GM21360 (cell line): ENCODE data around the gene FGF7.
"Not testable (repeated sequence)": the region's sequence is repeated elsewhere in the genome, so short reads cannot be mapped to it uniquely, and the experiment has no call there.

Source experiments
- ATAC-seq: cut with Tn5 transposase; IDR thresholded peaks from one replicate; pipeline ENCODE4 v1.9.1; 2021; ENCODE audit warnings: mild to moderate bottlenecking, moderate library complexity; ENCODE audit not compliant: unreplicated experiment

The FGF7 gene

DNA sequence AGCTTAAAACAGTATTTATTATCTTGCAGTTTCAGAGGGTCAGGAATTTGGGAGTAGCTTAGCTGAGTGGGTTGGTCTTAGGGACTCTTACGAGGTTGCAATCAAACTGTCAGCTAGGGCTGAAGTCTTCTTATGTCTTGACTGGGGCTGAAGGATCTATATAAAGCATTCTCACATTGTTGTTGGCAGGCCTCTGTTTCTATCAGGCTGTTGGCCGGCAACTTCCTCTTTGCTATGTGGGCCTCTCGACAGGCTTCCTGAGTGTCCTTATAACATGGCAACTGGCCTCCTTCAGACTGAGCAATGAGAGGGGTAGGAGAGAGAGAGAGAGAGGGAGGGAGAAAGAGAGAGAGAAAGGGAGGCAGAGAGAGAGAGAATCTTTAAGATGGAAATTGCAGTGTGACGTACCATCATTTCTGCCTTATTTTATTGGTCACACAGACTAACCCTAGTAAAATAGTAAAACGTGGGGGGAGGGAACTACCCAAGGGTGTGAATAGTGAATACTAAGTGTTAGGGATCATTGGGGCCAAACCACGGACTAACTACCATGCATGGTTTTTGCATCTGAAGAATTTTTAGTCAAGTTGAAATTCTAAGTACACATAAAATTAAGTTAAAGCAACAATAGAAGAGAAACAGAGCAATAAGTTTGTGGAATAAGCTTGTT lies 16.1 kb downstream of the FGF7 start:
- peak; percentile 87 for ATAC-seq

DNA sequence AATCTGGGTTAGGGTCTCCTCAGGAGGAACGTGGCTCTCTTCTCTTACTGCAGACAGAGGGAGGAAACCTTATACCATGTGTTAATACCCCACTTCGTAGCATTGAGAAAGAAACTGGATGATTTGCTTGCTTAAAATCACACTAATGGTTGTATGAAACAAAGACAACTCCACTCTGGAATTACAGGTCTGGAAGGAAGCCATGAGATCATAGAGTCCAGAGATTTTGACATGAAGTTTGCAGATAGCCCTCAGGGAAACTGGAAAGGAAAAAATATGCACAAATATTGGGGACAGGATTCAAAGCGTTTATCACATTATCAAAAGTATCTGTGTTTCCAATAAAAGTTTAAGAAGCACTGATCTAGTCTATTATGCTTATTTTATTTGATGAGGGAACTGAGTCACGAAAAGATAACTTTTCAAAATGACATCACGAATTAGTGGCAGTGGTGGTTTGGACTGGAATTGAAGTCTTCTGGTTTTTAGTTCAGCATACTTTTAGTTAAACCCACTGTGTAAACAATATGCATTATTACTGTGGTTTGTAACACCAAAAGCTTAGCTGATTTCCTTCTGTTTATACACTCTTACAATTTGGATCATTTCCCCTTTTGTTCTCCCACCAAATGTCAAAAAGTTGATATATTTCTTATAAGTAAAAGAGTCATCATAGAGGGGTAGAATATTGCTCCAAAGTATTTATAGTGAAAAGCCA lies 16.8 kb downstream of the FGF7 start:
- no peak for ATAC-seq

DNA sequence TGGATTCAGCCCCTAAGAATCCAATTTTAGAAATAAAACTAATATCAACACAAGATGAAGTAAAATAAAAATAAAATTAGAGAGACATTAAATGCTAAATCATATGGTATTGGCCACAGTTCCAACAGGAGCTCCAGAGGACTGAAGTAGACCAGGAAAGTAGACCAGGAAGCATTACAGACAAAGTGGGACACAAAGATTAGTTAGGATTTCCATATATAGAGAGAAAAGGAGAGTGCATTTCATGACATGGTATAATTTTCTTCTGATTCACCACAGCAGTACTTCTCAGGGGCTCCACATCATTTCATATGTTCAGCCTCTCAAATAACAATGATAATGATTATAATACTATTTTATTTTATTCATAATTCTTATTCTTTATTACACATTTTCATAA lies 18.3 kb downstream of the FGF7 start:
- no peak for ATAC-seq

DNA sequence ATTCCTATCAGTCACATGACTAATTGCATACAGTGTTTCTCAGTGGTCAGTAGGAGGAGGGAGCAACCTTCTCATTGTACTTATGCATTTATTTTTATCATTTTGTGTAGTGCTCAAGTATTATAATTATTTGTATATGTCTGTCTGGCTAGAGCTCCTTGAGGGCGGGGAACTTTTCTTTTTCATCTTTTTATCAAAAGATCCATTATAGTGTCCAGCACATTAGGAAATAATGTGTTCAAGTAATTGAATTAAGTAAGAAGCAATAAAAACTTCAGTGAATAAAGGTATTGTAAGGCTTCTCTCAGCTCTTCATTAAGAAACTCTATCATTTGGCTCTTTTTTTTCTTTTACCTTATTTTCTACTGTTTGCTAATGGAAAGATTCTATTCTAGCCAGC lies 18.8 kb downstream of the FGF7 start:
- ATAC-seq, result no peak

DNA sequence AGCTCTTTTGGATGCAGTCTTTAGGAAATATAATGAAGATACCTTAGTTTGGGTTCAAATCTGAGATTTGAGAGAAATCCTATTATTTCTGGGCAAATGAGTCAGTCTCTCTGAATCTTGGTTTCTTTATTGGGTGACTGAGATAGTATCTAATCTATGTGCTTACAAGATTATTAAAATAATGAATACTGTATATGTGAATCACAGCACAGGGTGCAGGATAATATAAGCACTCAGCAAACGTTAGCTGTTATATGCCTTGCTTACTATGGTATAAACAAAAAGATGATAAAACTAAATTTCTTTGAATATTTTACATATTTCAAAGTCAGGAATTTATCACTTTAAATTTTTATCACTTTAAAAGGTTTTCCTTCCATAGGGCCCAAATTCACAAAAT lies 29.6 kb downstream of the FGF7 start:
- no peak for ATAC-seq

DNA sequence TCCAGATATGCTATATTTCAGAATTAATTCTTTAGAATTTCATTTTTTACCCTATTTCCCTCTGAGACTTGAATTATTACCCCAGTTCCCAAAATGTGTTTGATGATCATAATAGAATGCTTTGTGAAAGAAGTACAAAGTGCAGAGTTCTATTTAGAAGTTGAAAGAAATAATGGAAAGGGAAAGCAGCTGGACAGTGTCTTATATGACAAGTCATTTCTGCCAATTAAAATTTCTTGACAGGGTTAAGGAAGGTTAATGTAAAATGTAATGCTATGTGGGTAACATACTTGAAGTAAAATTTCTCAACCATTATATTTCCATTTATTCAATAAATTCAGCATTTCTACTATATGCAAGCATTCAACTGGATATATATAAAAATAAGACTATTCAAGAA lies 33.1 kb downstream of the FGF7 start:
- ATAC-seq, result no peak

DNA sequence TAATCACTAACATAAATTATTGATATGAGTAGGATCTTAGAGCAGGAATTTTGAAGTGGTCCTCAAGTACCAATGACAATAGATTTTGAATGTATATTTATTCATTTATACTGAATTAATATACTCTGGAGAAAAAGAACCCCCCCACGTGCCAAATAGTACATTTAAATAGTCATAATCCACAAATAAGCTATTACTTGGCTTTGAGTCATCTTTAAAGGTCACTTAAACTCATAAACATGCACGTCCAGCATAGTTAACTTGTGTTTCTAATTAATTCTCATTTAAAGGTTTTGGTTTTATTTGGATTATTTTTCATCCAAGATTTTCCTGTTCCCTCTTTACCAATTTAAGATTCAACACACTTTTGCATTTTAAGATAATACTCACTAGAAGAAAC lies 35.1 kb downstream of the FGF7 start:
- no peak for ATAC-seq

DNA sequence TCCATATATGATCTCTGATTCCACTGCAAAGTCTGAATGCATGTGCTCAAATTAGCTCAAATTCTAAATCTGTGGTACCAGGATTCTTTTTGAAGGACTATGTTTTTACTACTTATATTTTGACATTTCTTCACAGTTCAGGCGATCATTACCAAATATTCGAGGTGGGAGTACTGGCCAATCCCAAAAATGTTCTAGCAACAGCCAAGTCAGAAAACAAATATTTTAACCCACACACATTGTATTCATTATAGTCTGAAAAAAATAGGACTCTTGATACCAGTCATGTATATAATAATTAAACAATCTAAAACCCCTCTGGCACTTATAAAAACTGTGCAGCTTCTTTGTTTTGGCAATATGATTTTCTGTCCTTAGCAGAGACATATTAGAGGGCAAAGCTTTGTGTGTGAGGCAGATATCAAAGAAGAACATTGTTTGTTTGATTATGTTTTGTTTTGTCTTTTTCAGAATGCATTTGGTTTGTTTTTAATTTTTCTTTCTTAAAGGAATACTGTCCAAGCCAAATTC lies 37.4 kb downstream of the FGF7 start:
- no peak for ATAC-seq

DNA sequence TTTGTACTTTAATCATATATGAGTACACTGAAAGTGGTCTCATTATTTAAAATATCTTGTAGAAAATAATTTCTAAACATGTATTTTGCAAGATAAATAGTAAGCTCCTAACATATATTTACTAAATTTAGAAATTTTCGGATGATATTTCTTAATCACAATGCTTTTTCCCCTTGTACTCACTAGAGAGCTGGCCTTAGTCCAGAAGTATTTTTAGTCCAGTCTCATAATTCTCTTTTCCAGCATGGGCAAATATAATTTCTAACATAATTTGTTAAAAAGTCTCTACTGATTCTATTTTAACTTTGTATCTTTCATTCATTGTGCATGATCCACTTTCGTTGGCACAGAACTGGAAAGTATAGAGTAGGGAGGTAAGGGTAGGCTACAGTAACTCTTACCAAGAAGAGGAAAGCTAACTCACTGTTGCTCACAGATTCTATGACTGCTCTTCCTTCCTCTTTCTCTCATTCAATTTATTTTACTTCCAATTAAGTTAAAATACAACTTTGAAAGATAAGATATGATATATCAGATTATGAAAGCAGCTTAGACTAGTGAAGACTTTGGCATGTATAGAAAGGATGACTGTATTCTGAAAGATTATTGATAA lies 39.3 kb downstream of the FGF7 start:
- ATAC-seq, result no peak

DNA sequence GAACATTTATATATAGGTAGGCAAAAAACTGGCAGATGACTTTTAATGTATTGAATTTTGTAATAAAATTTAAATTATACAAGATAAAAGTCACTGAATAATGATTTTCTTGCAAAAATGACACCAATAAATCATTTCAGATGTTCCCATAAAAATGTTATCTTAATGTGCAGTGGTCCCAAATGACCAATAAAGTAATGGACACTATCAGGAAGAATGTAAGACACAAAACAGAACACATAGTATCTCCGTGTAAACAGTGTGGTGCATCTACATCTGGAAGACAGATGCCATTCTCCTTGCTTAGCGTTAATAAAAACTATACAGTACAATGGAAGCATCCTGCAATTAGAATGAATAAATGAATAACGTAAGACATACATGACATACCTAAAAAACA lies 41.5 kb downstream of the FGF7 start:
- no peak for ATAC-seq

DNA sequence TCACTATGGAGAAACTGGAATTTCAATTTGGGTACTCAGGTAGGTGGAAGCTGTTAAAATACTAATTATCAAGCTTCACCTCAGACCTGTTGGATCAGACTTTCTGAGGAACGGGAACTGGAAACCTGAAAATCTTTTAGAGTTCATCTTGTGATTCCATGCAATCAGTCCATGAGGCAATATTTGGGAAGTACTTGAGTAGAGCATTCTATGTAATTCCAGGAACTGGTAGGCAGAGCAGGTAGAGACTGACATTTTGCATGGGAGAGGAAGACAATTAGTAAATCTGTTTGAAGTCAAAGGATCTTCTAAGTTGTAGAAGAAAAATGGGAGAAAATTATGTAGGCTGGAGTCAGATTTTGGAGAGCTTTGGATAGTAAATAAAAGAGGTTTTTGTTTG lies 43.1 kb downstream of the FGF7 start:
- no peak for ATAC-seq

DNA sequence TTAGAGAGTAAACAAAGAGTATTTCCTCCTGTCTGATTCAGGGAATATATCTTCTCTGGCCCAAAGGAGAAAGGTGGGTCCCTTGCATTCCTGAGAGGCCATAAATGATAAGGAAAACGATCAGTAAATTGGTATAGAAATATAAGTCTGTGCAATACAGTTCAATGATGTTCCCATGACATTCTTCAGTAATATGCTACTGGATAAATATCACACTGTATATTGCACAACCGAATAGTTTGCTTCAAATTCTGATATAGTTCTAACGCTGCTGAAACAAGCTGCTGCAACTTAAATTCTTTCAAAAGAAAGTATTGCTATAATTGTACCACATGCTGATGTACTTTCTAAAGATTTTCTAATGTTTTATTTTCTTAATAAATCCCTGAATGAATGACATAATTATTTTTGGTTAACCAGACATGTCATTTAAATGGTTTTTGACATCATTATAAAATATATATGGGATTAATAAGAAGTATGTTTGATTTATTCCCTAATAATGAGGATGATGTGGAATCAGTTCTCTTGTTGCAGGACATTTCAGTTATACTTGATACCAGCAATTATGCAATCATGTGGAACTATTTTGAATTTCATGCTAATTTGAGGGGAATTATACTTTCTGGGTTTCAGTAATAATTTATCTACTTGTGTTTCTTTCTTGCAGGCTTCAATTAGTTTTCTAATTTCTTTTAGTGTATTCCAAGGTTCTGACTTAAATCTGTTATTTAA lies 44.9 kb downstream of the FGF7 start:
- ATAC-seq, result no peak

DNA sequence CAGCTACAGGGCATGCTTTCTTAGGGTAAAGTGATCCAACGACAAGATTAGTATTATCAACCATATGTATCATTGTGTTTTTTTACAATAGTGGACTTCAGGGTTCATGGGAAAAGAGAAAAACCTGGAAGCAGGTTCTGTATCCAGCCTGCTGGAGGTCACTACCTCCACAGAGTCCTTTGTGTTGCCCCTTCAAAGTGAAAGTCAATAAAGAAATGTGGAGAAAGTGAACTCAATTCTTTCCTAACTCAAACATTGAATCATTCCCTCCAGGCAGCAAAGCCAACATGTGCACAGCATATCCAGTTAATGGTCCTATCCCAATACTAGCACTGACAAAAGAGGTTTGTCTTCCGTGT lies 45.4 kb downstream of the FGF7 start:
- ATAC-seq, result no peak

DNA sequence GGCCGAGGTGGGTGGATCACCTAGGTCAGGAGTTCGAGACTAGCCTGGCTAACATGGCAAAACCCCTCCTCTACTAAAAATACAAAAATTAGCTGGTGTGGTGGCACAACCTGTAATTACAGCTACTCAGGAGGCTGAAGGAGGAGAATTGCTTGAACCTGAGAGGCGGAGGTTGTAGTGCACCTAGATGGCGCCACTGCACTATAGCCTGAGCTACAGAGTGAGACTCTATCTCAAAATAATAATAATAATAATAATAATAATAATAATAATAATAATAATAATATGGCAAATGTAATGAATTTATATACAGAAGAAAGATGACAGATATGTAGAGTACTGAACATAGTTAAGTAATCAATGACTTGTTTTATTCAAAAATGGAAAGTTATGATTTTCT lies 48.2 kb downstream of the FGF7 start:
- not testable (repeated sequence) for ATAC-seq

DNA sequence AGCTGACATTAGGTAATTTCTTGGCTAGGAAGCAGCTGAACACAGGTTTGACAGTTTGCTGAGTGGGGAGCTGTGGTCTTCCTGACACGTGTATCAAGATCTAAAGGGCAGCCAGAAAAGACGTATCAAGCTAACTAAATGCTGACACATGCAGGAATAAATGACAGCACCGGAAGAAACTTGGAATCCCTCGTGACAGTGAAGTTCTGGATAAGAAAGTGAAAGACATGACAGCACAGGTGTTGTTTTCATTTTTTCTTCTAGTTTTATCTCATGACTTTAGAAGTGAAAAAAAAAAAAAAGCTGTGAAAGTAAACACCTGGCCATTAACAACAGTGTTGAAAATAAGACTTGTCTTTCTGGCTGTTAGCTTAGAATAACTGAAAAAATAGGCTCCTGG lies 48.7 kb downstream of the FGF7 start:
- ATAC-seq, result no peak

DNA sequence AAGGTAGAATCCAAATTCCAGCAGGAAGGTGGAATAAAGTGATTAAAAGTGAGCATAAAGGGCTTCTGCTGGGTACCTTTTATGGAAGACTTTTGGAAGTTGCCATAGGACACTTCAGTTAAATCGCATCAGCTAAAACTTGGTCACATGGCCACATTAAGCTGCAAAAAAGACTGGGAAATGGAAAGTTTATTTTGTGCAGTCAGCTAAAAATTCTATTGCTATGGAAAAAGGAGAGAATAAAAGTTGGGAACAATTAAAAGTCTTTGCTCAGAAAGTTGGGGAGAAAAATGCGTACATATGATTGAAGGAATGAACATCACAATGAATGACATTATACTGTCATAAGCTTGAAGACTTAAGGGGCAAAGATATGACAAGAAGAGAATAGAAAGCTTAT lies 49.3 kb downstream of the FGF7 start:
- ATAC-seq, result no peak

DNA sequence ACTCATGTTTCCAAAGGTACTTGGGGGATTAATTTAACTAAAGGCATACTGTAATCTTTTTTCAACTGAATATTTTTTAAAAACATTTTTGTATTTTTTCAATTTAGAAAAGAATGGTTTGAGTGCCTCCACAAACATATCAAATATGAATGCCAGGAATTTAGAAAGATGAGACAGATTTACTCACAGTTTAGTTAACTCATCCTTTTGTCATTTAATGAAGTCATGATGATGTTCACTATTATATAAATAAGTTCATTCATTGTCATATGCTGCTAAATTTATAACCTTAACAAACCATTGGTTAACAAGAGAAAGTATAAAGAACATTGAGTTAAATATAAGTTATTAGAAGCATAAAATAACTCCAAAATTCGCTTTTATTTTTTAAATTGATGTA lies 50.0 kb downstream of the FGF7 start:
- ATAC-seq, result no peak

DNA sequence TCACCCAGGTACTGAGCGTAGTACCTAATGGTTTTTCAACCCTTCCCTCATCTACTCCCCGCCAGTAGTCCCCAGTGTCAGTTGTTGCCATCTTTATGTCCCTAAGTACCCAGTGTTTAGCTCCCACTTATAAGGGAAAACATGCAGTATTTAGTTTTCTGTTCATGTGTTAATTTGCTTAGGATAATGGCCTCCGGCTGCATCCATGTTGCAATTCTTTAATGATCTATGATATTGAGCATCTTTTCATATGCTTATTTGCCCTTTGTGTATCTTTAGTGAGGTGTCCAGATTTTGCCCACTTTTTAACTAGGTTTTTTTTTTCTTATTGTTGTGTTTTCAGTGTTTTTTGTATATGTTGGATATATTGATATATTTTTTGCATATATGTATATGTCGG lies 55.0 kb downstream of the FGF7 start:
- ATAC-seq, result not testable (repeated sequence)

DNA sequence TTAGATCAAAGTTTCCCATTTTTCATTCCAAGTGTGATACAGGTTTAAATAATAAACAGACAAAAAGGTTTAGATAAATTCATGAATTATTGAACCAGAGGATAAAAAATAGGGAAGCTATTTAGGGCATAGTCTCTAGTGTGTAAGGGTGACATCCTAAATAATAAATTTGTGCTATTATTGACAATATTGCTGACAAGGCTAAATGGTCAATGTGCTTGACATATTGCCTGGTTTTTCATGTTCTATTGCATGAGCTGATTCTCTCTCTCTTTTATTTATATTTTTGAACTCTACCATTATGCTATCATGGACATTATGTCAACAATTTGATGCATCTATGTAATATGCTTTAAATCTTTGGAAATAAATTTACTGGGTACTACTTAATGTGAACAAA lies 55.9 kb downstream of the FGF7 start:
- ATAC-seq, result not testable (repeated sequence)

DNA sequence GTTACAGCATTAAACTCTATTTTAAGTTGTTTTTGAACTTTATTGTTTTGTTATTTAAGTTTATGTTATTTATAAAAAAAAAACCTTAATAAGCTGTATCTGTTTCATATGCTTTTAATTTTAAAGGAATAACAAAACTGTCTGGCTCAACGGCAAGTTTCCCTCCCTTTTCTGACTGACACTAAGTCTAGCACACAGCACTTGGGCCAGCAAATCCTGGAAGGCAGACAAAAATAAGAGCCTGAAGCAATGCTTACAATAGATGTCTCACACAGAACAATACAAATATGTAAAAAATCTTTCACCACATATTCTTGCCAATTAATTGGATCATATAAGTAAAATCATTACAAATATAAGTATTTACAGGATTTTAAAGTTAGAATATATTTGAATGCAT lies 62.4 kb downstream of the FGF7 start:
- ATAC-seq, result not testable (repeated sequence)

DNA sequence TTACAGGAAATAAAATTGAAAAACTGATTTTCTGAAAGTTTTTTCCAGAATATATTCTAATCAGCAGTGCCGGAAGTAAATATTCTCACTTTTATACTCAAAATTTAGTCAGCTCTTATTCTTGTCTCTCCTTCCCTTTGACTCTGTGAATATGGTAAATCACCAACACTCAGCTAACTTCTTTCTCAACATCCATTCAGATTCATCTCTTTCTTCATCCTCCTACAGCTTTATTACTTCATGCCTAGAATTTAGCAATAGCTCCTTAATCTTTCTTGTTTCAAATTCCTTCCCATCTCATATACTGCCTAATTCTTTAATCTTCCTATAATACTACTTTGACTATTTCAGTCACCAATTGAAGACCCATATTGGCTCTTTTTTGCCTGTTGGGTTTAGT lies 67.9 kb downstream of the FGF7 start:
- no peak for ATAC-seq

DNA sequence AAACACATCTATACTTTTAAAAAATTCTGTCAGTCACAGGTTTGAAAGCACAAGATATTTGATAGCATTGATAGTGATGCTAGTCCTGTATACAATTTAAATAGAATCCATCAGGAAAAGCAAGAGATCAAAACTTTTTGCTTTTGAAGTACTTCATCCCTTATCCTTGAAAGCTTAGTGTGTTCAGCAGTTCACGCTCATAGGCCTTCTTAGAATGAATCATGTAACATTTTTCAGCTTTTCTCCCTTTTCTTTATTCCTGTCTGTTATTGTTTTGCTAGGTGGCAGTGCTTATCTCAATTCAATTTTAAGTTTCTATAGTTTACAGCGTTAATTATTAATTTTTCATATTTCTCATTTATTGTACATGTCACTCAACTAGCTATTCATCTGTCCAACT lies 69.1 kb downstream of the FGF7 start:
- no peak for ATAC-seq
